IPS-11a (cell line): ENCODE measurements around the gene KCNJ8.
"Not testable (repeated sequence)": the region's sequence is repeated elsewhere in the genome, so short reads cannot be mapped to it uniquely, and the experiment has no call there.

ENCODE experiments used
- H3K4me3 ChIP-seq: one replicate; pipeline ENCODE4 v1.5.1; 2013; ENCODE audit warnings: low read depth, low read length, control low read depth

The KCNJ8 gene

GRCh38 chr12:21774358-21775132 lies at the start of gene KCNJ8:
Gene KCNJ8 (minus strand): TSS chr12:21774706. CDS start chr12:21773616, 1,090 bp downstream.
- H3K4me3 ChIP-seq, result peak within 1 kb of the TSS; percentile 45

DNA sequence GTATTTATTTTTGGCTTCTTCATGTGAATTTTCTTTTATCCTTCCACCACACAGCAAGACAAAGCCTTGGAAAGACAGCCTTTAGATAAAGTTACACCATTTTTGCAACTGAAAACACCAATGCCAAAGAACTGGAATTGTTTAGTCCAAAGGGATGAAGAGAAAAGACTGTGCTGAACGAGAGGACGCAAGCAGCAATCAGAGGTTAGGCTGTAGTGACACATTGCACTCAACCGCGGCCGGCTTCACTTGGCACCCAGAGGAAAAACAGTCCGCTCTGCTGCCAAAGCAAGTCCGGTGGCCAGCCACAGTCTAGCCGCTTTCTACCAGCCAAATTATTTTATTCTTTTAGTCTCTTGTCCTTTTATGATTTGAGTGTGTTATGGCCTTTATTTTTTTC lies 49.1 kb upstream of the KCNJ8 start:
- no peak overlapping the region for H3K4me3 ChIP-seq

DNA sequence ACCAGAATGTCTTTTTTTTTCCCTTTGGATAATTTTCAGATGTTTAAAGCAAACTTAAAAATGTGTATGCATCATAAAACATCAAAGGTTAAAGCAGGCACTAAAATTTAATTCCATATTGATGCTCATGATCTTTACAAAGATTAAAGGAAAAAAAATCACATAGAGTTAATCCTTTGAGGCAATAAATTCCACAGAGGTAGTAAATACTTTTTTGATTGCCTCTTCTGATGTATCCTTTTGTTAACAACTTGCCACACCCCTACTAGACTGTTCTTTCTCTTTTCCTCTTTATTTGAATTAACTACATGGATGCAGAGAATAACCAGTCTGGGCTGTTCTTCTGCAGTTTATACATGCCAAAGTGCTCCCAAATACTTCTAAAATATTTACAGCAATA lies 45.2 kb upstream of the KCNJ8 start:
- H3K4me3 ChIP-seq, result no peak overlapping the region

- H3K4me3 ChIP-seq, result no peak overlapping the region
Measured at GRCh38 chr12:21819236-21819635, 44.7 kb upstream of the KCNJ8 start.

DNA sequence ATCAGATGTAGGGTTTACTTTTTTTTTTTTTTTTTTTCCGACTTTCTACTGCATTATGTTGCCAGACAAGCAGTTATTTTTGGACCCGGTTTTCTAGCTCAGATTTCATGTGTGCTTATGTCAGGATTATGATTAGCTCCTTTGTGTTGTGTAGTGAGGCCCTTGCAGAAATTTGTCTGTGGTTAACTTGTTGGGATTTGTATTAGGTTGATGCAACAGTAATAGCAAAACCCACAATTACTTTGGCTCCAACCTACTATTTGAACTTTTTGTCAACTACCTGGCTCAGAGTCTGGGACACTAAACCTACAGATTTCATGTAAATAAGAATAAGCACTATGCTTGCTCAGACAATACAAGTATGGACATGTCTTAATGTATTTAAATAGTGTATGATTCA lies 44.1 kb upstream of the KCNJ8 start:
- no peak overlapping the region for H3K4me3 ChIP-seq

DNA sequence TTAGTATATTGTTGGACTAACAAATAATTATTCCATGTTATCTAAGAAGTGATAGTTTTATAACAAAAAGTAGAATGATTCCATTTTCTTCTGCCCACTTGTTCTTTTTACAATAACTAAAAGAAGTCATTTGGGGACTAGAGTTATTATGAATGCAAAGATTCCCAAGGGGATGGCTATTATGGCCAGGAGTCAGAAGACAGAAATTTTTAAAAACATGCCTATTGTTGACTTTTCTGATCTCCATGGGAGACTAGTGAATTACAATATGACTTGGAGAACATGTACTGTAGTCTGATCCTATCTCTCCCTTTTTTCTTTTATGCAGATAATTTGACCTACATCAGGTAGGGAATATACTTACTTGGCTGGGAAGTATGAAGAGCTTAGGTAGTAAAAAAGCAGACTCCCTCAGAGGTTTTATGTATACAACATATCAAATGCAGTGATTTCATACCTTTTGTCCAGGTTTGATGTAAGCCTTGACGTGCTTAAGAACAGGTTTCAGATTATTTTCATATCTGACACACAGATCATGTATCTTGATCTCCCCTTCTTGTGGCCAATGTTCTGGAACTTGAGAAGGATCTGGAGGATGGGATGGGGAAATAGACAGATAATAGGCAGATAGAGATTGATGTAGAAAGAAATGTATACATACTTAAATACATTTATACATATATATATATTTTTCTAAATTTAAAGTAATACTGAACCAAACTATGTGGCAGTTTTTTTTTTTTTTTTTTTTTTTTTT lies 41.0 kb upstream of the KCNJ8 start:
- no peak overlapping the region for H3K4me3 ChIP-seq

DNA sequence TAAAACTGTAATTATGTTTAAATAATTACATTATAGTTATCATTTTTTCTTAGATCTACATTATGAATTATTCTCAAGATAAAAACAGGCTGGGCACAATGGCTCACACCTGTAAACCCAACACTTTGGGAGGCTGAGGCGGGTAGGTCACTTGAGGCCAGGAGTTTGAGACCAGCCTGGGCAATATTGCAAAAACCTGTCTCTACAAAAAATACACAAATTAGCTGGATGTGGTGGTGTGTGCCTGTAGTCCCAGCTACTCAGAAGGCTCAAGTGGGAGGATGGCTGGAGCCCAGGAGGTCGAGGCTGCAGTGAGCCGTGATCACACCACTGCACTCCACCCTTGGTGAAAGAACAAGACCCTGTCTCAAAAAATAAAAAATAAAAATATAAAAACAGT lies 40.3 kb upstream of the KCNJ8 start:
- H3K4me3 ChIP-seq, result no peak overlapping the region

- H3K4me3 ChIP-seq, result no peak overlapping the region
Measured at GRCh38 chr12:21814327-21814726, 39.8 kb upstream of the KCNJ8 start.

DNA sequence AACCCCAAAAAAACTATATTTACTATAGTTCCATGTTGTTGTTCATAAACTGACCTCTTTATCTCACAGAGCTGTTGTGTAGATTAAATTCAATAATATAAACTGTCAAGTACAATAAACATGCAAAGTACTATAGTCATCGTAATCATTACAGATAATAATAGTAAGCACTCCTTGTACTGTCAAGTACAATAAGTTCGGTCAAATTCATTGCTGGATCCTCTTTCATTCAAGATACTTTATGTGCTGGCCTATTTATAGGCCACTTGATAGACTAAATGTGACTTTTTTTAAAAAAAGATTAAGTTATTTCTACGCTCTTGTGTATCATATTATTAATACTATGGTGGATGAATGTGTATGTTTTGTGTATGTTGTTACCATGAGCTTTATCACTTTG lies 39.2 kb upstream of the KCNJ8 start:
- H3K4me3 ChIP-seq, result no peak overlapping the region

DNA sequence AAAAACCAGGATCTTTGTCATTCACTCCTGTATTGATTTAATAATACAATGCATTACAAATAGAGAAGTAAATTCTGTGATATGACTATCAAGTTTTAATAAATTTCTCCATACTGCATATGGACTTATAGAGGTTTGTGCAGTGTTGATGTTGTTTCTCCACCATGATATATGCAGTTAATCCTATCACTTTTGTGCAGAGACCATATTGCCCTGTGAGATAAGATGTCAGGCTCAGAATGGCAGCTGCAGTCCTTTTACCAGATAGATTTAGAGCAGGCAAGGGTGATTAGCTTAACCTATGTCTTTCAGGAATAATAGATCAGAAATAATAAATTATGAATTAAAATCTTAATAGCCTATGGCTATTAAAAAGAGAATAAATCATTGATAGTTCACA lies 38.6 kb upstream of the KCNJ8 start:
- H3K4me3 ChIP-seq, result no peak overlapping the region

DNA sequence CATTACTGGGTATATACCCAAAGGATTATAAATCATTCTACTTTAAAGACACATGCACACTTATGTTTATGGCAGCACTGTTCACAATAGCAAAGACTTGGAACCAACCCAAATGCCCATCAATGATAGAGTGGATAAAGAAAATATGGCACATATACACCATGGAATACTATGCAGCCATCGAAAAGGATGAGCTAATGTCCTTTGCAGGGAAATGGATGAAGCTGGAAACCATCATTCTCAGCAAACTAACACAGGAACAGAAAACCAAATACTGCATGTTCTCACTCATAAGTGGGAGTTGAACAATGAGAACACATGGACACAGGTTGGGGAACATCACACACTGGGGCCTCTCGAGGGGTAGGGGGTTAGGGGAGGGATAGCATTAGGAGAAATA lies 37.8 kb upstream of the KCNJ8 start:
- not testable (repeated sequence) for H3K4me3 ChIP-seq

GRCh38 chr12:21809100-21809499 lies 34.6 kb upstream of the KCNJ8 start:
- no peak overlapping the region for H3K4me3 ChIP-seq

GRCh38 chr12:21806255-21806654 lies 31.7 kb upstream of the KCNJ8 start:
- no peak overlapping the region for H3K4me3 ChIP-seq

DNA sequence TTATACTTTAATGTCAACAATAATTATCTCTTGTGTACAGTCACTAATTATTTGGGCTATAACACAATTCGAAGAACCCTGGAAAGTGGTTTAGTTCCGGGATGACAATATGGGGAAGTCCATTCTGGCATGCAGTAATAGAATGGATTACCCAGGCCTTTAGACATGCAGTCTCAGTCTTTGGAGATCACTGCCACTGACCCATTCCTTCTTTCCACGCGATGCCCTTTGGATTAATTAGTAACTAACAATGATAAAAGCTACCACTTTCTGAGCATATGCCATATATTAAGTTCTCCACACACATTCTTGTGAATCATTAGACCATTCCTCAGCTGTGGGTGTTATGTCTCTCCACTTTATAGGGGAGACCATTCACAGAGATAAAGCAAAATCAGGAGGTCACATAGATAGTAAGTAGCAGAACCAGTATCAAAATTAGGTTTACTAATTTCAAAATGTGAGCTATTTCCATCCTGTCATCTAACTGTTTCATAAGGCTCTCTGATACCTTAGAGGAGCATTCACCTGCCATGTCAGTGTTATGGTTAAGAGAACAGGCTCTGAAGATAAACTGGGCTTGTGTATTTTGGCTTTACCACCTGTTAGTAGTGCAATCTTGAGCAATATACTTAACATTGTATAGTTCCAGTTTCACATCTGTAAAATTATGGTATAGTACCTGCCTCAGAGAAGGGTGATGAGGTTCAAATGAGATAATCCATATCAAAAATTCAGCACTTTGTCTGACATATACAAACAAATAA lies 27.2 kb upstream of the KCNJ8 start:
- no peak overlapping the region for H3K4me3 ChIP-seq

DNA sequence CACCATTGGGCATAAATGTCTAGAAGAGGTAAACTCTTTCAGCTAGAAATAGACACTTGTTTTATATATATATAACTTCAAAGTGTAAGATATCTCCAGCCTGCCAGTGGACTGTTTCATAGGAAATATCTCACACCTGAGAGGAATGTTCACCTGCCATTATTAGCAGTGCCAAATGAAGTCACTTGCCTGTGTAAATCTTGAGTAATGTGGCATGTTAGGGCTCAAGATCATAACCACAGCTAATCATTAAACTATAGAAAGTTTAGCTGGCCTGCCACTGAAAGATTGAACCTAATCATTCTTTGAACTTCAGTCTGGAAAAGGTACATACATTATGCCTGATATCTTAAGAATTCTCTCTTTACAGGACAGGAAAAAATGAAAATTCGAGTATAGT lies 25.5 kb upstream of the KCNJ8 start:
- no peak overlapping the region for H3K4me3 ChIP-seq

- no peak overlapping the region for H3K4me3 ChIP-seq
Measured at GRCh38 chr12:21797539-21797938, 23.0 kb upstream of the KCNJ8 start.

GRCh38 chr12:21795648-21796328 lies 21.3 kb upstream of the KCNJ8 start:
- H3K4me3 ChIP-seq, result no peak overlapping the region

DNA sequence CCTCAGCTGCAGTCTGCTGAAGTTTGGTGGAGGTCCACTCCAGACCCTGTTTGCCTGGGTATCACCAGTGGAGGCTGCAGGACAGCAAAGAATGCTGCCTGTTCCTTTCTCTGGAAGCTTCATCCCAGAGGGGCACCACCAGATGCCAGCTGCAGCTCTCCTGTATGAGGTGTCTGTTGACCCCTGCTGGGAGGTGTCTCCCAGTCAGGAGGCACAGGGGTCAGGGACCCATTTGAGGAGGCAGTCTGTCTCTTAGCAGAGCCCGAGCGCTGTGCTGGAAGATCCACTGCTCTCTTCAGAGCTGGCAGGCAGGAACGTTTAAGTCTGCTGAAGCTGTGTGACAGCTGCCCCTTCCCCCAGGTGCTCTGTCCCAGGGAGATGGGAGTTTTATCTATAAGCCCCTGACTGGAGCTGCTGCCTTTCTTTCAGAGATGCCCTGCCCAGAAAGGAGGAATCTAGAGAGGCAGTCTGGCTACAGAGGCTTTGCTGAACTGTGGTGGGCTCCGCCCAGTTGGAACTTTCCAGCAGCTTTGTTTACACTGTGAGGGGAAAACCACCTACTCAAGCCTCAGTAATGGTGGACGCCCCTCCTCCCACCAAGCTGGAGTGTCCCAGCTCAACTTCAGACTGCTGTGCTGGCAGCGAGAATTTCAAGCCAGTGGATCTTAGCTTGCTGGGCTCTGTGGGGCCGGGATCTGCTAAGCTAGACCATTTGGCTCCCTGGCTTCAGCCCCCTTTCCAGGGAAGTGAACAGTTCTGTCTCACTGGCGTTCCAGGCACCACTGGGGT lies 20.5 kb upstream of the KCNJ8 start:
- H3K4me3 ChIP-seq, result not testable (repeated sequence)

- H3K4me3 ChIP-seq, result not testable (repeated sequence)
Measured at GRCh38 chr12:21789687-21790086, 15.2 kb upstream of the KCNJ8 start.
